ENCODE measurements around the gene SLC2A1.

Gene SLC2A1

GRCh38 chr1:42886046-42886739, 72.5 kb downstream of the SLC2A1 start:
- Histone ChIP-seq H3K27ac (ENCODE audit: low read depth, low read length, severe bottlenecking) (no peak overlapping the region), H3K4me3 (ENCODE audit: extremely low read depth, insufficient read depth, low read length, poor library complexity, severe bottlenecking) (no peak overlapping the region), H3K9me3 (ENCODE audit: control insufficient read depth, low read length) (peaks cover under 1% of the 10 kb centered on the region), H3K4me1 (ENCODE audit: control insufficient read depth, insufficient read depth, low read length, poor library complexity, severe bottlenecking) (no peaks in the 10 kb centered on the region), H3K36me3 (ENCODE audit: control insufficient read depth, insufficient read depth, low read length) (no peaks in the 10 kb centered on the region)
- WGBS, 2 experiments (ENCODE audit: insufficient coverage in 2 of 2) = 84 to 96% methylated on average over 10 to 11 of the region's 16 CpGs

- Histone ChIP-seq H3K9me3 (ENCODE audit: control insufficient read depth, low read length) (peaks cover 10% of the 10 kb centered on the region), H3K27ac (ENCODE audit: low read depth, low read length, severe bottlenecking) (no peak overlapping the region), H3K4me1 (ENCODE audit: control insufficient read depth, insufficient read depth, low read length, poor library complexity, severe bottlenecking) (no peaks in the 10 kb centered on the region), H3K36me3 (ENCODE audit: control insufficient read depth, insufficient read depth, low read length) (no peaks in the 10 kb centered on the region), H3K4me3 (ENCODE audit: extremely low read depth, insufficient read depth, low read length, poor library complexity, severe bottlenecking) (no peak overlapping the region)
- 71 to 84% methylated on average over 3 to 4 of the region's 4 CpGs for WGBS, 2 experiments (ENCODE audit: insufficient coverage in 2 of 2)
These were observed 78.3 kb downstream of the SLC2A1 start for GRCh38 chr1:42880384-42880783.

- no peaks in the 10 kb centered on the region for H3K4me1 ChIP-seq (ENCODE audit: control insufficient read depth, insufficient read depth, low read length, poor library complexity, severe bottlenecking)
- no peaks in the 10 kb centered on the region for H3K36me3 ChIP-seq (ENCODE audit: control insufficient read depth, insufficient read depth, low read length)
- no peak overlapping the region for H3K4me3 ChIP-seq (ENCODE audit: extremely low read depth, insufficient read depth, low read length, poor library complexity, severe bottlenecking)
- peaks cover 10% of the 10 kb centered on the region for H3K9me3 ChIP-seq (ENCODE audit: control insufficient read depth, low read length)
- 72 to 73% methylated on average over 2 of the region's 2 CpGs for WGBS, 2 experiments (ENCODE audit: insufficient coverage in 2 of 2)
- no peak overlapping the region for H3K27ac ChIP-seq (ENCODE audit: low read depth, low read length, severe bottlenecking)
These were observed 81.3 kb downstream of the SLC2A1 start for GRCh38 chr1:42877380-42877779.

GRCh38 chr1:42876009-42876408, 82.7 kb downstream of the SLC2A1 start:
- H3K36me3 ChIP-seq (ENCODE audit: control insufficient read depth, insufficient read depth, low read length) = no peaks in the 10 kb centered on the region
- no peak overlapping the region for H3K27ac ChIP-seq (ENCODE audit: low read depth, low read length, severe bottlenecking)
- no peaks in the 10 kb centered on the region for H3K4me1 ChIP-seq (ENCODE audit: control insufficient read depth, insufficient read depth, low read length, poor library complexity, severe bottlenecking)
- peaks cover 7% of the 10 kb centered on the region for H3K9me3 ChIP-seq (ENCODE audit: control insufficient read depth, low read length)
- H3K4me3 ChIP-seq (ENCODE audit: extremely low read depth, insufficient read depth, low read length, poor library complexity, severe bottlenecking) = no peak overlapping the region
